ENCODE data around the gene MS4A6E.

Gene MS4A6E

GRCh38 chr11:60377401-60378136 lies 50.5 kb downstream of the MS4A6E start:
- no peak overlapping the region for H3K4me3 ChIP-seq (ENCODE audit: low read depth, low read length)
- no peak for TF ChIP-seq CTCF (IDR thresholded peaks at IDR 0.05; ENCODE audit: low read depth, low read length)
- no peak for DNase-seq (ENCODE audit: low read depth, low spot score)
- in situ Hi-C loops (cut with HindIII; ENCODE audit: low sequenced_read_pairs): no loop called here

- no peak within 1 kb of the TSS for H3K4me3 ChIP-seq (ENCODE audit: low read depth, low read length)
- in situ Hi-C loops (cut with HindIII; ENCODE audit: low sequenced_read_pairs): no loop called here
- TF ChIP-seq CTCF (IDR thresholded peaks at IDR 0.05; ENCODE audit: low read depth, low read length): no peak
- no peak for DNase-seq (ENCODE audit: low read depth, low spot score)
Observed at GRCh38 chr11:60378354-60378753, 51.3 kb downstream of the MS4A6E start, which contains the start of gene MS4A7. Gene MS4A7 (plus strand): TSS chr11:60378532. CDS start chr11:60383142, 4,610 bp downstream.

- no peak for TF ChIP-seq CTCF (IDR thresholded peaks at IDR 0.05; ENCODE audit: low read depth, low read length)
- DNase-seq (ENCODE audit: low read depth, low spot score): no peak
- in situ Hi-C loops (cut with HindIII; ENCODE audit: low sequenced_read_pairs): no loop called here
- H3K4me3 ChIP-seq (ENCODE audit: low read depth, low read length): no peak overlapping the region
Observed at GRCh38 chr11:60389279-60389910, 62.3 kb downstream of the MS4A6E start.

GRCh38 chr11:60390419-60390818 lies 63.4 kb downstream of the MS4A6E start:
- no peak for TF ChIP-seq CTCF (IDR thresholded peaks at IDR 0.05; ENCODE audit: low read depth, low read length)
- no peak for DNase-seq (ENCODE audit: low read depth, low spot score)
- H3K4me3 ChIP-seq (ENCODE audit: low read depth, low read length): no peak overlapping the region
- in situ Hi-C loops (cut with HindIII; ENCODE audit: low sequenced_read_pairs): no loop called here
